Adrenal gland (tissue), 12 donors: Measurements from ENCODE around the gene ROM1. TPM values are rescaled to one million over a fixed set of nuclear protein-coding genes. Genes with fewer than 3 reads are reported as not detected.
A peak's percentile ranks its signal among the peaks of the same experiment; 100 is the strongest.

Source experiments
- DNase-seq, 7 donors: peaks; one replicate each; pipeline ENCODE4 v3.0.0-alpha.2; 2019 to 2020
- H3K27ac ChIP-seq, 5 donors: fragments of 200-600 bp; sonication (generic) in 4 of 5; 1 replicate in 3 of 5; 2 replicates in 2 of 5; pipeline versions ENCODE4 v1.5.1 to v1.8.0; 2016 to 2020; ENCODE audit warnings: mild to moderate bottlenecking in 1 of 5
- H3K27me3 ChIP-seq: fragments of 200-600 bp; 2 replicates; pipeline ENCODE4 v1.8.0; 2021
- H3K36me3 ChIP-seq, 2 donors: fragments of 200-600 bp; replicated peaks in 1 of 2; 1 replicate in 1 of 2; 2 replicates in 1 of 2; pipeline versions ENCODE4 v1.5.1 to v1.8.0; 2018 to 2022
- H3K4me1 ChIP-seq, 2 donors: fragments of 200-600 bp; replicated peaks in 1 of 2; 1 replicate in 1 of 2; 2 replicates in 1 of 2; pipeline versions ENCODE4 v1.5.1 to v1.8.0; 2018 to 2021
- H3K4me3 ChIP-seq, 4 donors: fragments of 200-600 bp; sonication (generic) in 3 of 4; one replicate each; pipeline ENCODE4 v1.5.1; 2016 to 2018
- H3K9me3 ChIP-seq, 3 donors: fragments of 200-600 bp; sonication (generic) in 1 of 3; replicated peaks in 1 of 3; 1 replicate in 2 of 3; 2 replicates in 1 of 3; pipeline versions ENCODE4 v1.5.1 to v1.8.0; 2016 to 2021
- POLR2A ChIP-seq, 2 donors: fragments of 450-650 bp; IDR thresholded peaks; one replicate each; pipeline ENCODE4 v1.6.1; 2017; ENCODE audit warnings: antibody characterized with exemption in 2 of 2, mild to moderate bottlenecking in 2 of 2, moderate library complexity in 1 of 2
- WGBS, 4 donors: extraction: QIAGEN DNeasy Blood & Tissue Kit in 2 of 4; methylation state at CpG; one replicate each; pipeline versions ENCODE4 v1.1.5 to v1.1.7; 2013 to 2017; 5-methylcytosine and 5-hydroxymethylcytosine counted together
- intact Hi-C, 2 donors: fragments of 100-400 bp; cut with DNase I; formaldehyde crosslinking; loops; one replicate each; pipeline versions ENCODE4 v1.14.1 to v1.15.0; 2022 to 2023
- polyA plus RNA-seq, 3 donors: library from polyadenylated mRNA; stranded (reverse); fragments of 200-250 nt in 2 of 3; fragments of 350-450 nt in 1 of 3; fragmentation: Illumina TruSeq in 1 of 3; extraction: RNeasy Lipid Tissue Mini Kit (QIAGEN cat#74804) in 1 of 3; gene quantifications; one replicate each; pipeline ENCODE4 v1.2.3, GENCODE V29; 2013 to 2014
- total RNA-seq, 9 donors: library from RNA; depleted of rRNA in 4 of 9; stranded (reverse); fragments of >200 nt in 4 of 9; fragments of 120-200 nt in 1 of 9; fragmentation: NEBNext Ultra II Directional in 1 of 9; extraction: Animal tissue kit (Norgen Biotek cat#: 25700) in 1 of 9; gene quantifications; one replicate each; pipeline versions ENCODE4 v1.1.0 to v1.2.4, GENCODE V29; 2013 to 2023
- TF ChIP-seq, protein P1 (sequence below), 6 experiments: fragments of 450-650 bp in 4 of 6; fragments of 200-600 bp in 2 of 6; sonication (generic) in 1 of 6; IDR thresholded peaks; 1 replicate in 5 of 6; 2 replicates in 1 of 6; pipeline versions ENCODE4 v1.5.1 to v1.8.0; 2016 to 2021; ENCODE audit warnings: antibody characterized with exemption in 6 of 6, mild to moderate bottlenecking in 2 of 6, moderate library complexity in 1 of 6
- donor health status: healthy with polysubstance abuse.
- donor health status: Bipolar disorder and iron deficiency.
- donor health status: DM: yes; HTN: yes; CAD: no.
- donor health status: DM: no; HTN: no; CAD: no.
- donor health status: DM: no; HTN: no; CAD: no.
- donor health status: DM: yes; HTN: yes; CAD: no.

Gene ROM1
- total and polyA plus RNA-seq, 12 donors = 1.6 to 22.3 (median 5.3) TPM

DNA sequence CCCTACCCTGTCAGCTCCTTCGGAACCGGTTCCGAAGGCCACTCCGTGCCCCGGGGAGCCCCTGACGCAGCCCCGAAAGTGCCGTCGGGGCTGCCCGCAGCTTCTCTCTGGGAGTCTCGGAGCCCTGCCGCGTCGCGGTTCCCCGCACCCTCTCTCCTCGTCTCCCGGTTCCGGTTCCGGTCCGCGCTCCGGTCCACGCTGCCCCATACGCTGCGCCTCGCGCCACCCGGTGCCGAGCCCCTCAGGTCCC lies 12.0 kb upstream of the ROM1 start:
- Histone ChIP-seq H3K4me3 (peak overlapping the region; percentile 37 to 99 (median 80)), H3K27ac (peak overlapping the region; percentile 78 to 98 (median 92)), H3K27me3 (no peaks in the 10 kb centered on the region), H3K36me3 (peaks cover 0 to 40% of the 10 kb centered on the region in 2 donors), H3K4me1 (peaks cover 26 to 34% of the 10 kb centered on the region in 2 donors), H3K9me3 (no peaks in the 10 kb centered on the region)
- TF ChIP-seq POLR2A (IDR thresholded peaks at IDR 0.05) = no peak
- TF ChIP-seq, protein P1, sequence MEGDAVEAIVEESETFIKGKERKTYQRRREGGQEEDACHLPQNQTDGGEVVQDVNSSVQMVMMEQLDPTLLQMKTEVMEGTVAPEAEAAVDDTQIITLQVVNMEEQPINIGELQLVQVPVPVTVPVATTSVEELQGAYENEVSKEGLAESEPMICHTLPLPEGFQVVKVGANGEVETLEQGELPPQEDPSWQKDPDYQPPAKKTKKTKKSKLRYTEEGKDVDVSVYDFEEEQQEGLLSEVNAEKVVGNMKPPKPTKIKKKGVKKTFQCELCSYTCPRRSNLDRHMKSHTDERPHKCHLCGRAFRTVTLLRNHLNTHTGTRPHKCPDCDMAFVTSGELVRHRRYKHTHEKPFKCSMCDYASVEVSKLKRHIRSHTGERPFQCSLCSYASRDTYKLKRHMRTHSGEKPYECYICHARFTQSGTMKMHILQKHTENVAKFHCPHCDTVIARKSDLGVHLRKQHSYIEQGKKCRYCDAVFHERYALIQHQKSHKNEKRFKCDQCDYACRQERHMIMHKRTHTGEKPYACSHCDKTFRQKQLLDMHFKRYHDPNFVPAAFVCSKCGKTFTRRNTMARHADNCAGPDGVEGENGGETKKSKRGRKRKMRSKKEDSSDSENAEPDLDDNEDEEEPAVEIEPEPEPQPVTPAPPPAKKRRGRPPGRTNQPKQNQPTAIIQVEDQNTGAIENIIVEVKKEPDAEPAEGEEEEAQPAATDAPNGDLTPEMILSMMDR (IDR thresholded peaks at IDR 0.05) = no peak
- WGBS, 4 donors = 0 to 1% (median 0%) methylated on average over 8 to 30 of the region's 30 CpGs
- peak in 4 of 7 donors; percentile 63 to 73 (median 66) for DNase-seq
- intact Hi-C loops = no loop called here

- peak within 1 kb of the TSS; percentile 37 to 99 (median 80) for H3K4me3 ChIP-seq
- H3K27me3 ChIP-seq = no peaks in the 10 kb centered on the region
- TF ChIP-seq, protein P1 (IDR thresholded peaks at IDR 0.05) = no peak
- TF ChIP-seq POLR2A (IDR thresholded peaks at IDR 0.05) = peak; percentile 47 to 59
- 0 to 1% (median 0%) methylated on average over 8 to 83 of the region's 83 CpGs for WGBS, 4 donors
- peaks cover 0 to 38% of the 10 kb centered on the region in 2 donors for H3K36me3 ChIP-seq
- intact Hi-C loops = no loop called here
- peak; percentile 98 to 99 (median 98) for DNase-seq
- H3K4me1 ChIP-seq = peaks cover 26 to 34% of the 10 kb centered on the region in 2 donors
- H3K27ac ChIP-seq = peak within 1 kb of the TSS; percentile 78 to 98 (median 92)
- H3K9me3 ChIP-seq = no peaks in the 10 kb centered on the region
These were observed 11.5 kb upstream of the ROM1 start, which contains the start of gene MTA2 for GRCh38 chr11:62601372-62602140. MTA2 (minus strand) TSS chr11:62601865; CDS start chr11:62601450, 415 bp downstream.

- TF ChIP-seq POLR2A (IDR thresholded peaks at IDR 0.05) = no peak
- TF ChIP-seq, protein P1 (IDR thresholded peaks at IDR 0.05) = peak in 1 of 6 experiments; percentile 18
- peaks cover 0 to 35% of the 10 kb centered on the region in 2 donors for H3K36me3 ChIP-seq
- H3K9me3 ChIP-seq = no peaks in the 10 kb centered on the region
- peak; percentile 69 to 87 (median 84) for DNase-seq
- intact Hi-C loops = no loop called here
- H3K27ac ChIP-seq = peak overlapping the region in 4 of 5 donors; percentile 51 to 98 (median 93)
- H3K4me3 ChIP-seq = peak overlapping the region in 3 of 4 donors; percentile 9 to 99 (median 63)
- WGBS, 4 donors = 0 to 38% (median 12%) methylated on average over 4 to 96 of the region's 96 CpGs
- H3K4me1 ChIP-seq = peaks cover 26 to 34% of the 10 kb centered on the region in 2 donors
- H3K27me3 ChIP-seq = no peaks in the 10 kb centered on the region
These were observed 10.7 kb upstream of the ROM1 start for GRCh38 chr11:62602141-62603071.

DNA sequence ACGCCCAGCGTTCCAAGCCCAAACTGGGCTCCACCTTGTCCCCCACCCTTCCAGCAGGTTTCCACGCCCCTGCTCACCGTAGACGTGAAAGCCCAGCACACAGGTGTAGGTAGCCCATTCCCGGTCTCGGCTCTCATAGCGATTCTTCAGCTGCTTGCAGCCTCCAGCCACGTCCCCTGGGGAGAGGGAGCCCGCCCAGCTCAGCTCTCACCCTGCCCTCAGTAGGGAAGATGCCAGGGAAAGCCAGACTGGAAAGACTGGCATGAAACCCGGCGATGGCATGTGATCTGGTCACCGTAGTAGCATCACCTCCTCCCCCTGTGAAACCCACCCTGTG lies 10.0 kb upstream of the ROM1 start:
- Histone ChIP-seq H3K9me3 (no peaks in the 10 kb centered on the region), H3K36me3 (peaks cover 0 to 33% of the 10 kb centered on the region in 2 donors), H3K27me3 (no peaks in the 10 kb centered on the region), H3K4me1 (peaks cover 26 to 34% of the 10 kb centered on the region in 2 donors), H3K27ac (peak overlapping the region in 3 of 5 donors; percentile 51 to 98 (median 94)), H3K4me3 (peak overlapping the region in 2 of 4 donors; percentile 63 to 99)
- intact Hi-C loops = no loop called here
- 68 to 95% (median 85%) methylated on average over 3 to 13 of the region's 13 CpGs for WGBS, 4 donors
- TF ChIP-seq, protein P1 (IDR thresholded peaks at IDR 0.05) = no peak
- TF ChIP-seq POLR2A (IDR thresholded peaks at IDR 0.05) = no peak
- DNase-seq = no peak
